ENCODE measurements around the gene DSP. TPM values are rescaled to one million over a fixed set of nuclear protein-coding genes. Genes with fewer than 3 reads are reported as not detected.

The DSP gene
- total and polyA plus RNA-seq, 2 experiments from 2014 or later = 16.8 to 43.7 TPM

DNA sequence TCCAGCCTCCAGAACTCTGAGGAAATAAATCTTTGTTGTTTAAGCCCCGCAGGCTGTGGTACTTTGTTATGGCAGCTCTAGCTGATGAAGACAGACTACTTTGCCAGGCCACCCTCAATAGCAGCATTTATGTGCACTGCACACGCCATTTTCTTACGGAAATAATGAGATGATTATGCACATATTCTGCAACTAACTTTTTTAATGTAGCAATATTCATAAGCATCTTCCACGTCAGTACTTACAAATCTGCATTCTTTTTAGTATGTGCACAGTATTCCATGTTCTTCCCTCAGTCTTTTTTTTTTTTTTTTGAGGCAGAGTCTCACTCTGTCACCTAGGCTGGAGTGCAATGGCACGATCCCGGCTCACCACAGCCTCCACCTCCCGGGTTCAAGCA lies 46.8 kb upstream of the DSP start:
- H3K4me1 Mint-ChIP-seq = no peaks in the 10 kb centered on the region
- no peak for ATAC-seq
- Histone ChIP-seq H3K27me3 (ENCODE audit: insufficient read depth) (no peaks in the 10 kb centered on the region), H2AFZ (no peak overlapping the region), H3K9me2 (ENCODE audit: insufficient read depth) (peaks cover 3% of the 10 kb centered on the region; the same call in 1 of the 2 replicates), H3F3A (replicated peaks; ENCODE audit: low read depth) (no peaks in the 10 kb centered on the region), H3K4me3 (no peak overlapping the region), H3K4me1 (ENCODE audit: insufficient read depth) (no peaks in the 10 kb centered on the region), H3K27ac (ENCODE audit: low read depth) (no peak overlapping the region), H4K20me1 (replicated peaks; ENCODE audit: insufficient read depth) (no peaks in the 10 kb centered on the region), H3K36me3 (ENCODE audit: insufficient read depth) (no peaks in the 10 kb centered on the region), H3K4me2 (no peak overlapping the region), H3K79me2 (replicated peaks; ENCODE audit: insufficient read depth) (no peaks in the 10 kb centered on the region)
- H3K27ac Mint-ChIP-seq = no peak overlapping the region
- no peaks in the 10 kb centered on the region for H3K9me3 Mint-ChIP-seq
- H3K27me3 Mint-ChIP-seq (ENCODE audit: insufficient read depth, low read depth, poor library complexity) = peaks cover 4% of the 10 kb centered on the region
- TF ChIP-seq NANOG (IDR thresholded peaks at IDR 0.05; ENCODE audit: borderline replicate concordance) (no peak), POLR2AphosphoS5 (IDR thresholded peaks at IDR 0.05; ENCODE audit: low read depth) (no peak), EZH2 (IDR thresholded peaks at IDR 0.05; ENCODE audit: low read depth, unreplicated experiment) (no peak), EZH2phosphoT487 (IDR thresholded peaks at IDR 0.05; ENCODE audit: unreplicated experiment) (no peak), CREB1 (CRISPR knock-in tag; IDR thresholded peaks at IDR 0.05; ENCODE audit: low read depth) (no peak), JUNB (IDR thresholded peaks at IDR 0.05; ENCODE audit: unreplicated experiment) (no peak), STAT1 (IDR thresholded peaks at IDR 0.05; ENCODE audit: unreplicated experiment) (no peak), ZNF114 (CRISPR knock-in tag; IDR thresholded peaks at IDR 0.05) (no peak), ZNF331 (CRISPR knock-in tag; IDR thresholded peaks at IDR 0.05; ENCODE audit: low read depth) (no peak)
- TF ChIP-seq, protein P1, sequence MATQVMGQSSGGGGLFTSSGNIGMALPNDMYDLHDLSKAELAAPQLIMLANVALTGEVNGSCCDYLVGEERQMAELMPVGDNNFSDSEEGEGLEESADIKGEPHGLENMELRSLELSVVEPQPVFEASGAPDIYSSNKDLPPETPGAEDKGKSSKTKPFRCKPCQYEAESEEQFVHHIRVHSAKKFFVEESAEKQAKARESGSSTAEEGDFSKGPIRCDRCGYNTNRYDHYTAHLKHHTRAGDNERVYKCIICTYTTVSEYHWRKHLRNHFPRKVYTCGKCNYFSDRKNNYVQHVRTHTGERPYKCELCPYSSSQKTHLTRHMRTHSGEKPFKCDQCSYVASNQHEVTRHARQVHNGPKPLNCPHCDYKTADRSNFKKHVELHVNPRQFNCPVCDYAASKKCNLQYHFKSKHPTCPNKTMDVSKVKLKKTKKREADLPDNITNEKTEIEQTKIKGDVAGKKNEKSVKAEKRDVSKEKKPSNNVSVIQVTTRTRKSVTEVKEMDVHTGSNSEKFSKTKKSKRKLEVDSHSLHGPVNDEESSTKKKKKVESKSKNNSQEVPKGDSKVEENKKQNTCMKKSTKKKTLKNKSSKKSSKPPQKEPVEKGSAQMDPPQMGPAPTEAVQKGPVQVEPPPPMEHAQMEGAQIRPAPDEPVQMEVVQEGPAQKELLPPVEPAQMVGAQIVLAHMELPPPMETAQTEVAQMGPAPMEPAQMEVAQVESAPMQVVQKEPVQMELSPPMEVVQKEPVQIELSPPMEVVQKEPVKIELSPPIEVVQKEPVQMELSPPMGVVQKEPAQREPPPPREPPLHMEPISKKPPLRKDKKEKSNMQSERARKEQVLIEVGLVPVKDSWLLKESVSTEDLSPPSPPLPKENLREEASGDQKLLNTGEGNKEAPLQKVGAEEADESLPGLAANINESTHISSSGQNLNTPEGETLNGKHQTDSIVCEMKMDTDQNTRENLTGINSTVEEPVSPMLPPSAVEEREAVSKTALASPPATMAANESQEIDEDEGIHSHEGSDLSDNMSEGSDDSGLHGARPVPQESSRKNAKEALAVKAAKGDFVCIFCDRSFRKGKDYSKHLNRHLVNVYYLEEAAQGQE (IDR thresholded peaks at IDR 0.05; ENCODE audit: unreplicated experiment) = no peak
- TF ChIP-seq, protein P2, sequence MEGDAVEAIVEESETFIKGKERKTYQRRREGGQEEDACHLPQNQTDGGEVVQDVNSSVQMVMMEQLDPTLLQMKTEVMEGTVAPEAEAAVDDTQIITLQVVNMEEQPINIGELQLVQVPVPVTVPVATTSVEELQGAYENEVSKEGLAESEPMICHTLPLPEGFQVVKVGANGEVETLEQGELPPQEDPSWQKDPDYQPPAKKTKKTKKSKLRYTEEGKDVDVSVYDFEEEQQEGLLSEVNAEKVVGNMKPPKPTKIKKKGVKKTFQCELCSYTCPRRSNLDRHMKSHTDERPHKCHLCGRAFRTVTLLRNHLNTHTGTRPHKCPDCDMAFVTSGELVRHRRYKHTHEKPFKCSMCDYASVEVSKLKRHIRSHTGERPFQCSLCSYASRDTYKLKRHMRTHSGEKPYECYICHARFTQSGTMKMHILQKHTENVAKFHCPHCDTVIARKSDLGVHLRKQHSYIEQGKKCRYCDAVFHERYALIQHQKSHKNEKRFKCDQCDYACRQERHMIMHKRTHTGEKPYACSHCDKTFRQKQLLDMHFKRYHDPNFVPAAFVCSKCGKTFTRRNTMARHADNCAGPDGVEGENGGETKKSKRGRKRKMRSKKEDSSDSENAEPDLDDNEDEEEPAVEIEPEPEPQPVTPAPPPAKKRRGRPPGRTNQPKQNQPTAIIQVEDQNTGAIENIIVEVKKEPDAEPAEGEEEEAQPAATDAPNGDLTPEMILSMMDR (conservative IDR thresholded peaks at IDR 0.05; ENCODE audit: low read depth in 2 of 2) = no peak
- TF ChIP-seq, protein P3, sequence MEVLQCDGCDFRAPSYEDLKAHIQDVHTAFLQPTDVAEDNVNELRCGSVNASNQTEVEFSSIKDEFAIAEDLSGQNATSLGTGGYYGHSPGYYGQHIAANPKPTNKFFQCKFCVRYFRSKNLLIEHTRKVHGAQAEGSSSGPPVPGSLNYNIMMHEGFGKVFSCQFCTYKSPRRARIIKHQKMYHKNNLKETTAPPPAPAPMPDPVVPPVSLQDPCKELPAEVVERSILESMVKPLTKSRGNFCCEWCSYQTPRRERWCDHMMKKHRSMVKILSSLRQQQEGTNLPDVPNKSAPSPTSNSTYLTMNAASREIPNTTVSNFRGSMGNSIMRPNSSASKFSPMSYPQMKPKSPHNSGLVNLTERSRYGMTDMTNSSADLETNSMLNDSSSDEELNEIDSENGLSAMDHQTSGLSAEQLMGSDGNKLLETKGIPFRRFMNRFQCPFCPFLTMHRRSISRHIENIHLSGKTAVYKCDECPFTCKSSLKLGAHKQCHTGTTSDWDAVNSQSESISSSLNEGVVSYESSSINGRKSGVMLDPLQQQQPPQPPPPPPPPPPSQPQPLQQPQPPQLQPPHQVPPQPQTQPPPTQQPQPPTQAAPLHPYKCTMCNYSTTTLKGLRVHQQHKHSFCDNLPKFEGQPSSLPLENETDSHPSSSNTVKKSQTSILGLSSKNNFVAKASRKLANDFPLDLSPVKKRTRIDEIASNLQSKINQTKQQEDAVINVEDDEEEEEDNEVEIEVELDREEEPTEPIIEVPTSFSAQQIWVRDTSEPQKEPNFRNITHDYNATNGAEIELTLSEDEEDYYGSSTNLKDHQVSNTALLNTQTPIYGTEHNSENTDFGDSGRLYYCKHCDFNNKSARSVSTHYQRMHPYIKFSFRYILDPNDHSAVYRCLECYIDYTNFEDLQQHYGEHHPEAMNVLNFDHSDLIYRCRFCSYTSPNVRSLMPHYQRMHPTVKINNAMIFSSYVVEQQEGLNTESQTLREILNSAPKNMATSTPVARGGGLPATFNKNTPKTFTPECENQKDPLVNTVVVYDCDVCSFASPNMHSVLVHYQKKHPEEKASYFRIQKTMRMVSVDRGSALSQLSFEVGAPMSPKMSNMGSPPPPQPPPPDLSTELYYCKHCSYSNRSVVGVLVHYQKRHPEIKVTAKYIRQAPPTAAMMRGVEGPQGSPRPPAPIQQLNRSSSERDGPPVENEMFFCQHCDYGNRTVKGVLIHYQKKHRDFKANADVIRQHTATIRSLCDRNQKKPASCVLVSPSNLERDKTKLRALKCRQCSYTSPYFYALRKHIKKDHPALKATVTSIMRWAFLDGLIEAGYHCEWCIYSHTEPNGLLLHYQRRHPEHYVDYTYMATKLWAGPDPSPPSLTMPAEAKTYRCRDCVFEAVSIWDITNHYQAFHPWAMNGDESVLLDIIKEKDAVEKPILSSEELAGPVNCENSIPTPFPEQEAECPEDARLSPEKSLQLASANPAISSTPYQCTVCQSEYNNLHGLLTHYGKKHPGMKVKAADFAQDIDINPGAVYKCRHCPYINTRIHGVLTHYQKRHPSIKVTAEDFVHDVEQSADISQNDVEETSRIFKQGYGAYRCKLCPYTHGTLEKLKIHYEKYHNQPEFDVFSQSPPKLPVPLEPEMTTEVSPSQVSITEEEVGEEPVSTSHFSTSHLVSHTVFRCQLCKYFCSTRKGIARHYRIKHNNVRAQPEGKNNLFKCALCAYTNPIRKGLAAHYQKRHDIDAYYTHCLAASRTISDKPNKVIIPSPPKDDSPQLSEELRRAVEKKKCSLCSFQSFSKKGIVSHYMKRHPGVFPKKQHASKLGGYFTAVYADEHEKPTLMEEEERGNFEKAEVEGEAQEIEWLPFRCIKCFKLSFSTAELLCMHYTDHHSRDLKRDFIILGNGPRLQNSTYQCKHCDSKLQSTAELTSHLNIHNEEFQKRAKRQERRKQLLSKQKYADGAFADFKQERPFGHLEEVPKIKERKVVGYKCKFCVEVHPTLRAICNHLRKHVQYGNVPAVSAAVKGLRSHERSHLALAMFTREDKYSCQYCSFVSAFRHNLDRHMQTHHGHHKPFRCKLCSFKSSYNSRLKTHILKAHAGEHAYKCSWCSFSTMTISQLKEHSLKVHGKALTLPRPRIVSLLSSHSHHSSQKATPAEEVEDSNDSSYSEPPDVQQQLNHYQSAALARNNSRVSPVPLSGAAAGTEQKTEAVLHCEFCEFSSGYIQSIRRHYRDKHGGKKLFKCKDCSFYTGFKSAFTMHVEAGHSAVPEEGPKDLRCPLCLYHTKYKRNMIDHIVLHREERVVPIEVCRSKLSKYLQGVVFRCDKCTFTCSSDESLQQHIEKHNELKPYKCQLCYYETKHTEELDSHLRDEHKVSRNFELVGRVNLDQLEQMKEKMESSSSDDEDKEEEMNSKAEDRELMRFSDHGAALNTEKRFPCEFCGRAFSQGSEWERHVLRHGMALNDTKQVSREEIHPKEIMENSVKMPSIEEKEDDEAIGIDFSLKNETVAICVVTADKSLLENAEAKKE (CRISPR knock-in tag; IDR thresholded peaks at IDR 0.05) = no peak
- TF ChIP-seq, protein P4, sequence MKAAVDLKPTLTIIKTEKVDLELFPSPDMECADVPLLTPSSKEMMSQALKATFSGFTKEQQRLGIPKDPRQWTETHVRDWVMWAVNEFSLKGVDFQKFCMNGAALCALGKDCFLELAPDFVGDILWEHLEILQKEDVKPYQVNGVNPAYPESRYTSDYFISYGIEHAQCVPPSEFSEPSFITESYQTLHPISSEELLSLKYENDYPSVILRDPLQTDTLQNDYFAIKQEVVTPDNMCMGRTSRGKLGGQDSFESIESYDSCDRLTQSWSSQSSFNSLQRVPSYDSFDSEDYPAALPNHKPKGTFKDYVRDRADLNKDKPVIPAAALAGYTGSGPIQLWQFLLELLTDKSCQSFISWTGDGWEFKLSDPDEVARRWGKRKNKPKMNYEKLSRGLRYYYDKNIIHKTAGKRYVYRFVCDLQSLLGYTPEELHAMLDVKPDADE (IDR thresholded peaks at IDR 0.05) = no peak
- H3K36me3 Mint-ChIP-seq (ENCODE audit: low read depth) = no peaks in the 10 kb centered on the region
- no peak for DNase-seq (ENCODE audit: low spot score)
- H3K4me3 Mint-ChIP-seq = no peak overlapping the region

Measured in GM23338 (cell line).